GM21619 (cell line): ENCODE data around the gene WWOX.

Experiments
- ATAC-seq: cut with Tn5 transposase; IDR thresholded peaks from one replicate; pipeline ENCODE4 v1.9.1; 2021; ENCODE audit not compliant: unreplicated experiment

WWOX gene

DNA sequence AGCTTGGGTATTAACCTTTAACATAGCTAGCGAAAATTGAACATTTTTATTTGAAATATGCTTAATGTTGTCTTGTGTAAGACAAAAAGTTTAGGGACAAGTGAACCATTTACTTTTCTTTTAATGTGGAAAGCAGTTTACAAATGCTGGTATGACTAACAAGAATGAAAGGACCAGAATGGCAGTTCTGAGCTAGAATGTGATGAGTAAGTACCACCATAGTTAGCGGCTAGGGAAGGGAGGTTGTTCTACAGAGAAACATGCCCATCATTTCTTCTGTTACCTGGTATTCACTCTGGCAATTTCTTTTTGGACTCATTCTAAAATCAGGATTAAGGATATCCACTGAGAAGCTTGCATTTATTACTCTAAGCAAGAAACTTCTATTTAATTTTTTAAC is 121.1 kb downstream of the WWOX start:
- ATAC-seq, result no peak

DNA sequence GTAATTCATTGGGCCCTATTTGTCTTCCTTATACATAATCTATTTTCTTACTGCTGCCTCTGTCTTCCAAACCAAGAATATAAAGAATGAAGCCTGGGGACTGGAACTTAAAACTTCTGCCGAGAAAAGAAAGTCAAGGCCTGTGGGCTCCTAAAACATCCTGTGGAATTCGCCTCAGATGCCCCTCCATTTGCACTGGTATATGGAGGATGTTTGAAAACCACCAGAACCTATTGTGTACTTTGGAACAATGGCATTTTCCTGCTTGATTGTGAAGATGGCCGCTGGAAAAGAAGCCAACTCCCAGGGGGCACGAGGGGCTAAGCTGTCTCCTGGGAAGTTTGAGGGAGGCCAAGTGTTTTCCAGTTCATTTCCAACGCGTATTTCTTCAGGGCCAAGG is 122.4 kb downstream of the WWOX start:
- ATAC-seq, result no peak

- no peak for ATAC-seq
Measured at GRCh38 chr16:78224342-78224741, 124.9 kb downstream of the WWOX start.

DNA sequence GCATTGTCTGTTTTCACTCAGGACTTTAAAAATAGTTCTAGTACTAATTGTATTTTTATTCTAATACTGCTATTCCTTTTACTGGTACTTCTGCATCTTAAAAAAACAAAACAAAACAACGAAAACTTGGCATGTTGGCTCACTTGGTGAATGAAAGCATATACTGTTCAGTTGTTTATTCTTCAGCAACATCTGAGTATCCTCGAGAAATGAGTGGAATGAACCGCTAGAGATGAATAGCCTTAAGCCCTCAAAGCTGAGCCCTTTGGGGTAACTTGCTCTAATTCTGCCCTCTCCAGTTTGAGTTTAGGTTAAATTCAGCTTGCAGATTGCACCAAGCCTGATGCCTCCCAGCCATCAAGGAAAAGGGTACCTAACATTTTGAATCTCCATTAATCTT is 126.5 kb downstream of the WWOX start:
- ATAC-seq, result no peak

GRCh38 chr16:78227855-78228254 is 128.4 kb downstream of the WWOX start:
- no peak for ATAC-seq

GRCh38 chr16:78228704-78229103 is 129.2 kb downstream of the WWOX start:
- ATAC-seq, result no peak

DNA sequence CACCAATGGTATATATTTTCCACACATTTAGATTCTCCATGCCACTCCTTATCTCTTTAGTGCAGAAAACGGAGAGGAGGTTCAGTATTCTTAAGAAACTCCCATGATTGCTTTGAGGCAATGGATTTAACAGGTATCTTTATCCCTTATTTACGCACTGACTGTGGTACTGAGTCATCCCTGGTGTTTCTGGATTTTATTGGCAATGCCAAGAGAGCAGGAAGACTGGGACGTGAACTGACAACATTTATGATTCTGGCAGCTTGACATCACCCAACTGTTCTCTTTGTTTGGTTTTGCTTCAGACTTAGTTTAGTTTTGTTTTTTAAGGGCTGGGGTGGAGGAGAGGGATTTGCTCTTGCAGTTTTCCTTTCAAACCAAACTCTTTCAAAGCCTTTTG is 131.4 kb downstream of the WWOX start:
- ATAC-seq, result no peak

- ATAC-seq, result peak; percentile 98
Measured at GRCh38 chr16:78235168-78235800, 135.8 kb downstream of the WWOX start.

DNA sequence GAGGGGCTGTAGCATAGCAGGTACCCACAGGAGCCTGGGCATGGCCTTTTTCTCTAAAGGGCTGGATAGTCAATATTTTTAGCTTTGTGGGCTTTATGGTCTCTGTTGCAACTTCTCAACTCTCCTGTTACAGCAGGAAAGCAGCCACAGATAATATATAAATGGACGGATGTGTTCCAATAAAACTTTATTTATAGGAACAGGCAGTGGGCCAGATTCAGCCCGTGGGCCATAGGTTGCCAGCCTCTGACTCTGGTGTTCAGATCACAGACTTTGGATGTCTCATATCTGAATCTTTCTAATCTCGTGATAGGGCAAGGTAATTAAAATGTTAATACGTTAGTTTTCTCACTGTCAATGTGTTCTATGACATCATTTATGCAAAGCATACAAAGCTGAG is 136.4 kb downstream of the WWOX start:
- no peak for ATAC-seq

DNA sequence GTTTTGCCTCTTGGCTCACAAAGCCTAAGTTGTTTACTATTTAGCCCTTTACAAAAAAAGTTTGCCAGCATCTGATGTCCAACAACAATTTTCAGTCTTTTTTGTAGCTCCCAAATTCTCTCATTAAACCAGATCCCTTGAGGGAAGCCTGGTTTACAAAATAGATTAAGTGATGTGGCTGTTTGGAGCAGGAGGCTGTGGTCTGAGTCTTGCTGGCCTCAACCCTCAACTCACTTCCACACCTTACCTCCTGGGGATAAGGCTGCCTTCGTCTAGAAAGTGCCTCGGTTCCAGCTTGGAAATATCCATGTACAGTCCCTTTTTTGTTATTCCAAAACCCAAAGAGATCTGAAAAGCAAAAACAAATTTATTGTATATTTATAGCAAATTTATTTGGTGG is 138.4 kb downstream of the WWOX start:
- no peak for ATAC-seq

DNA sequence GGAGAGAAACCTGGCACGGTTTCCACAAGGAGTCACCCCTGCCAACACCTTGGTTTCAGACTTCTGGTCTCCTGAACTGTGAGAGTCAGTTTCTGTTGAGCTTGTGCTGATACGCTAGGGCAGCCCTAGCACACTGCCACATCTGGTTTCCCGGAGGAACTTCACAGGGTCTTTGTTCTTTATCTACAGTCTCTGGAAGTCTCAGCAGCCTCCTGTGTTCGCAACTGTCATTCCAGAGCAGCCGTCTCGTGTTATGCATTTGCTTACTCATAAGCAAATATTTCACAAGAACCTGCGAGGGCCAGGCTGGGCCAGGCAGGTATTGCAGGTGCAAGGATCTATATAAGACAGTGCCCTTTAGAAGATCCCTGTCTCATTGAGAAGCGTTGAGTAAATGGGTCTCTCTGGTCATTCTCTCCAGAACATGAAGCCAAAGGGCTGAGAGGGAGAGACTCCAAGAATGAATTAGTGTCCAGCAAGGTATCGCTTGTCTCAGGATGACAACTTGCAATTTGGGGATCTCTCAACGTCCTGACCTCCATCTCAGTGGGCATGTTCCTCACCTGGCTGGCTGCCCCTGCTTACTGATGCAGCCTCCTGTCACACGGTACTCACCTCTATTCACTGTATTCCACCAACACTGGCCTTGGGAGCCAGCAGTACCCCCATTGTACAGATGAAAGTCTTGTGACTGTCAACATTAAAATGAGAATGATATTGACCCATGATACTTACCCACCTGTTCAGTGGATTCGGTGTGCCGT is 141.2 kb downstream of the WWOX start:
- ATAC-seq, result no peak

DNA sequence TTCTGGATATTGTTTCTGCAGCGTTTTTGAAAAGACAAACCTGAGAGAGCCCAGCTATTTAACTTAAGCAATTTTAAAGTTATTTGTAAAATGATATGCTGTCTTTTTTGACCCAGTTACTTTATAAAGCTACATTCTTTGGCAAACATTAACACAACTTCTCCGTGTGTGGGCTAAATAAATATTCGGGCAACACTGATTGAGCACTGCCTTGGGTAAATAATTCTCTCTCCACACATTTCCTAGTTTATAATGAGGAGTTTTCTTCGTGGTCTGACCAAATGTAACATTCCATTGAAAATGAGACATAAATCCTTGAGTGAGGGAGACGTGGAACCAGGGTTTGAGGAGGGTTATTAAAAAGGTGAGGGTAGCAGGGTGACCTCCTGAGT is 142.8 kb downstream of the WWOX start:
- ATAC-seq, result no peak

DNA sequence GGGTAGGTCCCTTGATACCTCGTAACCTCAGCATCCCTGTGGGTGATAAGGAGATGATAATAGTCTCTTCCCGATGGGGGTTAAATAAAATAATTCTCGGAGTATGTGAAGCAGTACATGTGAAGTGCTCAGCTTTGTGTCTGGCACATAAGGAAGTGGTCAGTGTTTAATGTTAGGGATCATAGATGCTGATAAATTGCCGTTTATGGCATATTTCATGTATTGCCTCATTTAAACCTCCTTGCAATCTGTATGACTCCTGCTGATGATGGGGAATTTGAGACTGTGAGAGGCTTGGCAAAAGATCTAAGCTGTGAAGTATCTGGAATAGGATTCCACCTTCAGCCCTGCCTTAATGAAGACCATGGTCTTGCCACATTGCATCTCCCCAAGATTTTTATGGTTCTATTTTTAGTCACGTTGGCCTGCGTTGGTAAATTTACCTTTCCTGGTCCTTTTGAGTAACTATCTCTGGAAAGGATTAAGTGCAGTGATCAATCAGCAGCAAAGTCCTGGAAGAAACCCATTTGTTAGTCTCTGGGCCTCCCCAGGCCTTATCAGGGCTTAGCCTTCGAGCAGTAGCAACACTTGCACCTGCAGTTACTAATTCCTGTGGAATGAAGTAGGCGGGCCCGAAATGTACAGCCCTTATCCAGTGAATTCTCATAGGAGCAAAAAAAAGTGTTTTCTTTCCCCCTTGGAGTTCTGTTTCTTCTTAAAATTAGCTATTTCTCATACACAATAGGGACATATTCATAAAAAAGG is 144.9 kb downstream of the WWOX start:
- no peak for ATAC-seq

- ATAC-seq, result no peak
Measured at GRCh38 chr16:78246559-78246958, 147.1 kb downstream of the WWOX start.

DNA sequence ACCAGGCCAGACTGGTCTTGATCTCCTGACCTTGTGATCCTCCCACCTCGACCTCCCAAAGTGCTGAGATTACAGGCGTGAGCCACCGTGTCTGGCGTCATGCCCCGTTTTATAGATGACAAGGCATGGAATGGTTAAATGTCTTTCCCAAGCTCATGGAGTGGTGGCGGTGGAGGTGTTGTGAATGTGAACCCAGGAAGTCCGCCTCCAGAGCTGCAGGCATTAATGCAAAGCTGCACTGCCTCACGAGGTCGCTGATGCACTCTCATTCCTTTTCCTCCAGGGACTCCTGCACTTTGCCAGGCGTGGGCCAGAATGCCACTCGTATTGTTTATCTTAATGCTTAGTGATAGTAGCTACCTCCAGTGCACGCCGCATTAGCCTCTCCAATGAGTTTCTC is 149.6 kb downstream of the WWOX start:
- ATAC-seq, result no peak

DNA sequence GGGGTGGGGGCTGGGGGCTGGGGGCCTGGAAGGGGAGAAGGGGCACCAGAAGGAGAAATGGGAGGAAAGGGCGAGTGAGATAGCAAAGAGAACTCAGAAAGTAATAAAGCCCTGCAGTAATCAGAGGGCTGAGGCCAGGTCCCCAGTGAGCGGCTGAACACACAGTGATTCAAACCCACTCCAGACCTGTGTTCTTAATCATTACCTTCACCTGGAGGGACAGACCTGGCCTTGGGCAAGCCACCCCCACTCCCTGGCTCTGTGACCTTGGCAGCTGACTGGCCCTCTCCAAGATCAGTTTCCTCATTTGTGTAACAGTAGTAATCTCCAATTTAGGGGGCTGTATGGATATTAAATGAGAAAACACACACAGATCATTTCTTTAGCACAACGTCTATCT is 150.4 kb downstream of the WWOX start:
- no peak for ATAC-seq

DNA sequence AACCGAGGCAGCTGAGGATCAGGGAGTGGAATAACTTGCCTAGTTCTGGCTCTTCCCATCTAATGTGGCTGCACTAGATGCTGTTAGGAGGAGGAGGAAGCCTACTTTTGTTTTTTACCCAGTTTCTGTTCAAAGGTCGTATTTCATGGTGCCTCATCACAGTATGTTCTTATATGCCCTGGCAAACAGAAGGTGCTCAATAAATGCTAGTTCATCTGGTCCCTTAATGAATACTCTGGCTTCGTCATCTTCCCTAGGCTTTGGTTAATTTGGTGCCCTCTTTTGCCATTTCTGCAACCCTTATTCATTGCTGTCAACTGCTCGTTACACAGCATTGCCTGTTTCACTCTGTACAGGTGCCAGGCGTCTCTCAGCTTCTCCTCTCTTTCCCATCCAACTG is 151.7 kb downstream of the WWOX start:
- no peak for ATAC-seq

DNA sequence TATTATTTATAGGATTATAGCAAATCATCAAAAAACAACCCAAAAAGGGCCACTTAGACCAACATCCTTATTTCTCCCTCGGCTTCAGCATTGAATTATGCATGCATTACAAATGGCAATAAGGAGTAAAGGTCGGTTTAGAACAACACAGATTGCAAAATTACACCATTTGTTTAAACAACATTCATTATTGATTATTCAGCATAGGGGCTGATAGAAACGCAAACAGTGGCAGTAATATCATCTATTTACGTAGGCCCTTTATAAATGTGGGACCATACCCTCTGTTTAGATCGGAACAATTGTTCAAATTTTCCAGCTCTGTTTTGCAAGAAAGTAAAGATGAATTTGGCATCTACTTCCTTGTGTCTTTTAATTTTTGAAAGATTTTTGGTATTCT is 153.3 kb downstream of the WWOX start:
- ATAC-seq, result no peak

GRCh38 chr16:78254841-78255240 is 155.4 kb downstream of the WWOX start:
- no peak for ATAC-seq

DNA sequence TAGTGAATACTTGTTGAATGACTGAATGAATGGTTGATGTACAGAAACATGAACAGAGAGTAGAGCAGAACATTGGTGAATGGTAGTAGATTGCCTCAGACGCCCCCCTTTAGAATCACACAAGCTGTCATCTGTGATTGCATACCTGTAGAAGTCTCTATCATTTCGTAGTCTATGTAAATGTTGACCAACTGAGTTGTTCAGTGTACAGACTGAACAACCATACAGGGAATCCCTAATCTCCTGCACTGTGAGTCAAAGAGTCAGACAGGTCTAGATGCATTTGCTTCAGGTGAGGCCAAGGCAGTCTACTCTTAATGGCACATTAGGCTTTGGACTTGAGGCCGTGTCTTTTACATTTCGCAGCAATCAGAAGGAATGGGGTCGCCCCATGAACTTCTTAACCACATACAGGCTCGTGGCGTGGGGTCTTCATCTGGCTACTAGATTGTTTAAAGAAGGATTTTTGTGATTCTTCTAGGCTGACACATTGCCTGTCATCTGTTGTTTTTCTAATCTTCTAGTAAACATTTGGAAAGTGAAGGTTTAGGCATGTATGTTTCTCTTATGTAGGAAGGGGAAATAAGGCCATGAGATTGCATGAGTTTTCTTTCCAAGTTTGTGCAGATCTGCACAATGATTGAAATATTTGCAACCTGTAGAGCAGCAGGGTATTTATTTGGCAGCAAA is 157.4 kb downstream of the WWOX start:
- ATAC-seq, result no peak

DNA sequence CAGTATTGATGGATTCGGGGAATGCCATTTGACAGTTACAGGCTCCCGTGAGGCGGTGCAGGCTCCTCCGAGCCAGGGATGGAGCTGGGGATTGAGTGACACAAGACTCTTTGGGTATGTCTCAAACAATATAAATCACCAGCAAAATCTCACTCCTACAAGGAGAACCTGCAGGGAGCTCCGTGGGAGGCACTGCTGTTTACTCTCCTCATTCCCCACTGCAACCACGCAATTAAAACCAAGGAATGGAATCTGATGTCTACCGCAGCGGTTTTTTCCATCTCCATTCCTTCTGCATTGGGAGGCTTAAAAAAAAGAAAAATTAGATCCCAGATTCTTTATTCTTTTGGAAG is 157.9 kb downstream of the WWOX start:
- ATAC-seq, result no peak
